Keratinocyte (primary cell): Measurements from ENCODE around the gene NAT10. TPM values are rescaled to one million over a fixed set of nuclear protein-coding genes. Genes with fewer than 3 reads are reported as not detected.

Experiments
- DNase-seq: peaks from one replicate; pipeline ENCODE4 v3.0.0-alpha.2; 2011; ENCODE audit warnings: low read depth, missing footprints, low spot score
- FAIRE-seq: peaks from 2 replicates; lab custom pipeline; 2011; peaks lifted over from hg19 to GRCh38; lab: Jason Lieb, UNC
- H2AFZ ChIP-seq: 2 replicates; pipeline ENCODE4 v1.6.0; 2012; ENCODE audit warnings: low read length, control low read depth, inconsistent platforms; ENCODE audit not compliant: control insufficient read depth
- H3K27ac ChIP-seq: 2 replicates; pipeline ENCODE4 v1.5.1; 2011; ENCODE audit warnings: low read length; ENCODE audit not compliant: control insufficient read depth, insufficient read depth
- H3K27me3 ChIP-seq: 3 replicates; pipeline ENCODE4 v1.6.0; 2011; ENCODE audit warnings: low read length; ENCODE audit not compliant: control insufficient read depth, insufficient read depth; ENCODE audit errors: extremely low read depth
- H3K36me3 ChIP-seq, 2 experiments: 2 replicates in 1 of 2; 3 replicates in 1 of 2; pipeline ENCODE4 v1.5.1; 2011; ENCODE audit warnings: low read length in 2 of 2, mild to moderate bottlenecking in 1 of 2; ENCODE audit not compliant: control insufficient read depth in 2 of 2, insufficient read depth in 2 of 2; ENCODE audit errors: extremely low read depth in 1 of 2
- H3K4me1 ChIP-seq: 3 replicates; pipeline ENCODE4 v1.5.1; 2011; ENCODE audit warnings: low read length; ENCODE audit not compliant: control insufficient read depth, insufficient read depth; ENCODE audit errors: extremely low read depth
- H3K4me2 ChIP-seq: 3 replicates; pipeline ENCODE4 v1.6.0; 2011; ENCODE audit warnings: low read depth, low read length; ENCODE audit not compliant: control insufficient read depth, insufficient read depth; ENCODE audit errors: extremely low read depth
- H3K4me3 ChIP-seq, 3 experiments: fragments of 200-600 bp in 1 of 3; sonication (generic) in 1 of 3; 2 replicates in 2 of 3; 3 replicates in 1 of 3; pipeline ENCODE4 v1.5.1; 2011 to 2016; ENCODE audit warnings: low read length in 3 of 3, mild to moderate bottlenecking in 3 of 3, control low read depth in 2 of 3, inconsistent platforms in 1 of 3, low read depth in 1 of 3, mixed read lengths in 1 of 3, mixed run types in 1 of 3, moderate library complexity in 1 of 3; ENCODE audit not compliant: control insufficient read depth in 2 of 3, insufficient read depth in 2 of 3; ENCODE audit errors: extremely low read depth in 1 of 3
- H3K79me2 ChIP-seq: 2 replicates; pipeline ENCODE4 v1.6.0; 2012; ENCODE audit warnings: low read length; ENCODE audit not compliant: control insufficient read depth, insufficient read depth
- H3K9ac ChIP-seq: 3 replicates; pipeline ENCODE4 v1.6.0; 2011; ENCODE audit warnings: low read length; ENCODE audit not compliant: control insufficient read depth, insufficient read depth; ENCODE audit errors: extremely low read depth
- H3K9me1 ChIP-seq: 3 replicates; pipeline ENCODE4 v1.6.0; 2011; ENCODE audit warnings: low read length; ENCODE audit not compliant: control insufficient read depth, insufficient read depth; ENCODE audit errors: extremely low read depth
- H3K9me3 ChIP-seq: 2 replicates; pipeline ENCODE4 v1.5.1; 2012; ENCODE audit warnings: low read depth, low read length; ENCODE audit not compliant: control insufficient read depth
- H4K20me1 ChIP-seq: 3 replicates; pipeline ENCODE4 v1.6.0; 2011; ENCODE audit warnings: low read length; ENCODE audit not compliant: control insufficient read depth, insufficient read depth; ENCODE audit errors: extremely low read depth
- CTCF ChIP-seq, 3 experiments: IDR thresholded peaks in 1 of 3; conservative IDR thresholded peaks in 1 of 3; optimal IDR thresholded peaks in 1 of 3; 2 replicates in 2 of 3; 3 replicates in 1 of 3; pipeline versions ENCODE3 to v1.5.1; 2011; ENCODE audit warnings: low read length in 3 of 3, mild to moderate bottlenecking in 3 of 3, moderate library complexity in 2 of 3, control low read depth in 1 of 3, inconsistent platforms in 1 of 3; ENCODE audit not compliant: insufficient read depth in 2 of 3; ENCODE audit errors: extremely low read depth in 1 of 3
- EZH2 ChIP-seq: IDR thresholded peaks from one replicate; pipeline ENCODE4 v1.6.1; 2012; ENCODE audit warnings: inconsistent platforms, mild to moderate bottlenecking, low read length, moderate library complexity
- dilution Hi-C: fragments of 300-500 bp; cut with MboI; formaldehyde crosslinking; loops from one replicate; pipeline ENCODE4 v1.7.0; 2020; ENCODE audit warnings: low sequenced_read_pairs; ENCODE audit not compliant: extremely low pct_ligation_motif_present
- polyA plus RNA-seq, 5 experiments: library from polyadenylated mRNA; depleted of rRNA in 3 of 5; stranded (reverse) in 3 of 5; stranded (forward) in 1 of 5; unstranded in 1 of 5; fragments of >200 nt; gene quantifications; 1 replicate in 1 of 5; 2 replicates in 3 of 5; 3 replicates in 1 of 5; pipeline versions ENCODE4 v1.2.1 to v1.2.3, GENCODE V29; 2011 to 2012; ENCODE audit warnings: missing spikeins in 2 of 5, low read depth in 1 of 5, low replicate concordance in 1 of 5

The NAT10 gene
- polyA plus RNA-seq, 1 donor (not counting 4 experiments of a cell fraction or from before 2014, with no cell fraction given): 44.0 TPM

GRCh38 chr11:34165786-34166555 lies 60.5 kb downstream of the NAT10 start:
- no peaks in the 10 kb centered on the region for H3K36me3 ChIP-seq
- H3K4me3 ChIP-seq: no peak overlapping the region
- H3K9me1 ChIP-seq: no peaks in the 10 kb centered on the region
- FAIRE-seq (no peak), DNase-seq (no peak)
- H4K20me1 ChIP-seq: no peaks in the 10 kb centered on the region
- no peak overlapping the region for H3K9ac ChIP-seq
- no peaks in the 10 kb centered on the region for H3K79me2 ChIP-seq
- H3K4me2 ChIP-seq: no peak overlapping the region
- H3K4me1 ChIP-seq: peaks cover 9% of the 10 kb centered on the region
- no peaks in the 10 kb centered on the region for H3K27me3 ChIP-seq
- no peak for TF ChIP-seq EZH2
- peak in 2 of 3 experiments; percentile 26 to 42 for TF ChIP-seq CTCF (optimal IDR thresholded peaks at IDR 0.05 in 1 of 3, IDR thresholded peaks at IDR 0.05 in 1 of 3, conservative IDR thresholded peaks at IDR 0.05 in 1 of 3; ENCODE audit: extremely low read depth in 1 of 3, insufficient read depth in 2 of 3, low read length in 3 of 3)
- H3K27ac ChIP-seq: no peak overlapping the region
- dilution Hi-C loops: no loop called here
- H3K9me3 ChIP-seq: no peaks in the 10 kb centered on the region
- H2AFZ ChIP-seq: no peak overlapping the region

GRCh38 chr11:34166806-34167740 lies 61.6 kb downstream of the NAT10 start:
- FAIRE-seq (no peak), DNase-seq (no peak)
- no peak overlapping the region for H3K27ac ChIP-seq
- no peaks in the 10 kb centered on the region for H3K9me3 ChIP-seq
- H3K4me1 ChIP-seq: peaks cover 9% of the 10 kb centered on the region
- H3K9ac ChIP-seq: no peak overlapping the region
- H4K20me1 ChIP-seq: no peaks in the 10 kb centered on the region
- H3K4me3 ChIP-seq: no peak overlapping the region
- no peak overlapping the region for H2AFZ ChIP-seq
- no peak overlapping the region for H3K4me2 ChIP-seq
- H3K9me1 ChIP-seq: no peaks in the 10 kb centered on the region
- H3K79me2 ChIP-seq: no peaks in the 10 kb centered on the region
- dilution Hi-C loops: no loop called here
- no peak for TF ChIP-seq EZH2
- no peak for TF ChIP-seq CTCF (optimal IDR thresholded peaks at IDR 0.05 in 1 of 3, IDR thresholded peaks at IDR 0.05 in 1 of 3, conservative IDR thresholded peaks at IDR 0.05 in 1 of 3; ENCODE audit: extremely low read depth in 1 of 3, insufficient read depth in 2 of 3, low read length in 3 of 3)
- no peaks in the 10 kb centered on the region for H3K36me3 ChIP-seq
- H3K27me3 ChIP-seq: no peaks in the 10 kb centered on the region
